Measurements from ENCODE around the gene TENT5C. TPM values are rescaled to one million over a fixed set of nuclear protein-coding genes. Genes with fewer than 3 reads are reported as not detected.

Gene TENT5C
- total RNA-seq (2016; rRNA removed; fragmentation: Illumina TruSeq; extraction: Trizol) (0.02 and 0.04 TPM in 2 replicates), polyA plus RNA-seq (2011; rRNA removed) (0.30 and 0.38 TPM in 2 replicates), polyA minus RNA-seq (2011; rRNA and poly(A)+ RNA removed; ENCODE audit: low replicate concordance) (1.3 and 2.5 TPM in 2 replicates), Bru-seq, nascent RNA (percentile 19 among the genes with signal in this experiment), BruChase-seq, experiment 1, labeled RNA remaining after a 6-hour chase (percentile 24 among the genes with signal in this experiment), BruChase-seq, experiment 2, labeled RNA remaining after a 2-hour chase (percentile 27 among the genes with signal in this experiment)
- not detected in 2 replicates for total RNA-seq (2016; cell fraction: cytosol; rRNA removed; fragmentation: Illumina TruSeq; extraction: Trizol; ENCODE audit: low read depth)
- 0.04 TPM in 1 of 2 replicates, not detected in the other for total RNA-seq (2016; cell fraction: insoluble cytoplasmic fraction; rRNA removed; fragmentation: Illumina TruSeq; extraction: Trizol)
- 0.03 TPM in 1 of 2 replicates, not detected in the other for total RNA-seq (2016; cell fraction: membrane; rRNA removed; fragmentation: Illumina TruSeq; extraction: Trizol)
- 0.06 TPM in 1 of 2 replicates, not detected in the other for total RNA-seq (2016; cell fraction: nucleus; rRNA removed; fragmentation: Illumina TruSeq; extraction: Trizol)
- 0.28 and 0.33 TPM in 2 replicates for polyA plus RNA-seq (2011; cell fraction: cytosol; rRNA removed)
- 0.26 and 0.35 TPM in 2 replicates for polyA plus RNA-seq (2011; cell fraction: nucleus; rRNA removed)
- 0.05 and 0.21 TPM in 2 replicates for polyA plus RNA-seq (2012)
- polyA plus RNA-seq (2016; cell fraction: cytosol; fragmentation: Illumina TruSeq; extraction: Trizol; ENCODE audit: low read depth) = not detected in 2 replicates
- polyA plus RNA-seq (2016; cell fraction: insoluble cytoplasmic fraction; fragmentation: Illumina TruSeq; extraction: Trizol; ENCODE audit: low read depth) = 0.03 and 0.04 TPM in 2 replicates
- not detected in 2 replicates for polyA plus RNA-seq (2016; cell fraction: membrane; fragmentation: Illumina TruSeq; extraction: Trizol; ENCODE audit: low read depth)
- polyA plus RNA-seq (2016; cell fraction: nucleus; fragmentation: Illumina TruSeq; extraction: Trizol; ENCODE audit: insufficient read depth, low read depth) = not detected in 2 replicates
- 0.88 and 0.99 TPM in 2 replicates for polyA minus RNA-seq (2011; cell fraction: cytosol; rRNA and poly(A)+ RNA removed)
- 1.3 and 1.4 TPM in 2 replicates for polyA minus RNA-seq (2011; cell fraction: nucleus; rRNA and poly(A)+ RNA removed)
- long read RNA-seq, experiment 1 = 0 reads
- long read RNA-seq, experiment 2 = 0 reads

DNA sequence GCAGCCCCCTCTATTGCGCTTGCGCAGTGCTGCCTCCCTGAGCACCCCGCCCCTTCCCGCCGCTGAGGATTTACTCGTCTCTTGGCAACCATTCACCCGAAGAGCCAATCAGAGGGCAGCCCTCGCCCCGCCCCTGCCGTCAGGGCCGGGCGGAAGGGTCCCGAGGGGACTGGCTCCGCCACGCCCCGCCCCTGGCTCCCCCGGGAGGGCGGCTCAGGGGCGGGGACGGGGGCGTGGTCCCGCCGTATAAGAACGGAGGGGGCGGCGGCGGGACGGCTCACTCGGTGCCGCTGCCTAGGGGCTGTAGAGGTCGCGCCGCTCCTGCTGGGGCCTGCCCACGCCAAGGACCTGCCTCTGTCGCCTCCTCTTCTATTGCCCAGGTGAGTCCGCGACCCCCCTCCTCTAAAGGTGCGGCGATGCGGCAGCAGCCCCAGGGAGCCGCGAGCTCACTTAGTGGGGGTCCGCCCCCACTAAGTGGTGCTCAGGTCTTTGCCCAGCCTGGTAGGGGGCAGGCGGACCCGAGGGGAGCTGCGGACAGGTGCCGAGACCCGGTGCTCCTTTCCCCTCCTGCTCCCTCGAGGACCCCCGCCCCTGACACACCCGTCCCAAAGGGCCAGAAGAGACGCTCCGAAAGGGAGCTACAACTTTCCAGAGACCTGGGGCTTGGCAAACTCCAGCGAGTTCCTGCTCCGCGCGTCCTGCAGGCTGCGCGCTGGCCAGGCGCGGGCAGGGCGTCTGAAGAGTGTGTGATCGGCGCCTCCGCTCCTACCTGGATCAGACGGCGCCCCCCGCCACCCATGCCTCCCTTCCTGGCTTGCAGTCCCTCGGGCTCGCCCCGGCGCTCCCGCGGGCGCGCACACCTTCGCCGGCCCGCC, at the start of gene TENT5C:
TSS of gene TENT5C (plus strand) at position 275 of the 875 bp plus-strand sequence. CDS start 16,821 bp downstream, outside the sequence.
- peaks cover 18% of the 10 kb centered on the region; the same call in 1 of the 2 replicates for H3K4me1 ChIP-seq (ENCODE audit: insufficient read depth, low read length)
- ATAC-seq (peak; percentile 93), FAIRE-seq (peak; percentile 40), DNase-seq (ENCODE audit: low spot score) (peak; percentile 90)
- H3K9me3 ChIP-seq (ENCODE audit: low read length) = no peaks in the 10 kb centered on the region
- BruUV-seq (replicated peaks) = no TSS peak
- no peaks in the 10 kb centered on the region for H3K36me3 ChIP-seq (replicated peaks in 1 of 2; ENCODE audit: control insufficient read depth in 1 of 2, insufficient read depth in 2 of 2, low read length in 2 of 2)
- no peaks in the 10 kb centered on the region for H3K79me2 ChIP-seq (ENCODE audit: insufficient read depth, low read length)
- H3K27ac ChIP-seq (ENCODE audit: extremely low read length, insufficient read depth, low read length) = no peak within 1 kb of the TSS
- POLR2A ChIA-PET = no interaction called here
- H3K4me3 ChIP-seq (replicated peaks in 1 of 3; ENCODE audit: insufficient read depth in 1 of 3, low read depth in 2 of 3, low read length in 3 of 3) = peak within 1 kb of the TSS; percentile 67 to 77 (median 67)
- H3K9ac ChIP-seq (ENCODE audit: insufficient read depth, low read depth, low read length) = peak within 1 kb of the TSS; percentile 43; the same call in 1 of the 2 replicates
- WGBS (ENCODE audit: low lambda C conversion rate) = 4% methylated on average over 5 of the region's 79 CpGs
- peak within 1 kb of the TSS; percentile 73 for H2AFZ ChIP-seq (ENCODE audit: low read length)
- CTCF ChIA-PET (ENCODE audit: low intra/inter-chr PET ratio, low total read pairs) = no interaction called here
- in situ Hi-C loops (cut with HindIII; ENCODE audit: extremely low pct_ligation_motif_present, low pct_unique_long_range_greater_than_20kb) (no loop called here), intact Hi-C loops (cut with micrococcal nuclease; ENCODE audit: unreplicated experiment) (no loop called here)
- no peaks in the 10 kb centered on the region for H4K20me1 ChIP-seq (ENCODE audit: insufficient read depth, low read length)
- H3K27me3 ChIP-seq (ENCODE audit: control insufficient read depth in 1 of 2, insufficient read depth in 2 of 2, low read length in 2 of 2) = peaks cover 5 to 22% of the 10 kb centered on the region in 2 experiments; a peak in 4 of 5 replicates
- H3K4me2 ChIP-seq (ENCODE audit: low read depth, low read length) = peak within 1 kb of the TSS; percentile 92
- TF ChIP-seq ZFP90 (CRISPR knock-in tag; IDR thresholded peaks at IDR 0.05; ENCODE audit: borderline replicate concordance) = no peak
- TF ChIP-seq ZNF234 (CRISPR knock-in tag; conservative IDR thresholded peaks at IDR 0.05) = no peak
- peak; percentile 66; the same call in 1 of the 2 replicates for TF ChIP-seq DR1 (CRISPR knock-in tag; IDR thresholded peaks at IDR 0.05)
- peak; percentile 94 for TF ChIP-seq SP4 (CRISPR knock-in tag; IDR thresholded peaks at IDR 0.05)
- no peak for TF ChIP-seq ZNF546 (CRISPR knock-in tag; conservative IDR thresholded peaks at IDR 0.05)
- TF ChIP-seq CBFB (CRISPR knock-in tag; IDR thresholded peaks at IDR 0.05) = no peak
- TF ChIP-seq ZZZ3 (CRISPR knock-in tag; IDR thresholded peaks at IDR 0.05; ENCODE audit: borderline replicate concordance) = no peak
- no peak for TF ChIP-seq SNAI1 (CRISPR knock-in tag; IDR thresholded peaks at IDR 0.05; ENCODE audit: borderline replicate concordance)
- TF ChIP-seq ZNF75D (CRISPR knock-in tag; IDR thresholded peaks at IDR 0.05; ENCODE audit: borderline replicate concordance) = no peak
- TF ChIP-seq RFX3 (CRISPR knock-in tag; IDR thresholded peaks at IDR 0.05) = peak; percentile 89
- TF ChIP-seq GPN1 (CRISPR knock-in tag; IDR thresholded peaks at IDR 0.05; ENCODE audit: borderline replicate concordance) = no peak
- no peak for TF ChIP-seq ZSCAN21 (CRISPR knock-in tag; IDR thresholded peaks at IDR 0.05; ENCODE audit: borderline replicate concordance)
- TF ChIP-seq, protein P1, sequence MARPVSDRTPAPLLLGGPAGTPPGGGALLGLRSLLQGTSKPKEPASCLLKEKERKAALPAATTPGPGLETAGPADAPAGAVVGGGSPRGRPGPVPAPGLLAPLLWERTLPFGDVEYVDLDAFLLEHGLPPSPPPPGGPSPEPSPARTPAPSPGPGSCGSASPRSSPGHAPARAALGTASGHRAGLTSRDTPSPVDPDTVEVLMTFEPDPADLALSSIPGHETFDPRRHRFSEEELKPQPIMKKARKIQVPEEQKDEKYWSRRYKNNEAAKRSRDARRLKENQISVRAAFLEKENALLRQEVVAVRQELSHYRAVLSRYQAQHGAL (CRISPR knock-in tag; IDR thresholded peaks at IDR 0.05; ENCODE audit: not compliant biosample characterization) = no peak
- TF ChIP-seq CENPT (CRISPR knock-in tag; IDR thresholded peaks at IDR 0.05; ENCODE audit: low read depth) = no peak
- TF ChIP-seq HOXA5 (CRISPR knock-in tag; IDR thresholded peaks at IDR 0.05) = no peak
- TF ChIP-seq ZNF160 (CRISPR knock-in tag; IDR thresholded peaks at IDR 0.05) = no peak
- TF ChIP-seq KLF16 (CRISPR knock-in tag; IDR thresholded peaks at IDR 0.05) = peak in 1 of 2 experiments; percentile 66; a peak in 2 of 4 replicates

Data from HepG2 (cell line).